GM23338 (cell line): ENCODE measurements around the gene OR2L13. TPM values are rescaled to one million over a fixed set of nuclear protein-coding genes. Genes with fewer than 3 reads are reported as not detected.

Experiments used
- ATAC-seq: fragments of 200-7000 bp; cut with Tn5 transposase; 3 replicates; pipeline ENCODE4 v1.9.1; 2020
- DNase-seq: peaks from one replicate; pipeline ENCODE4 v3.0.0-alpha.2; 2015; ENCODE audit warnings: low spot score
- H2AFZ ChIP-seq: fragments of 200-600 bp; sonication (generic); 2 replicates; pipeline ENCODE4 v1.8.0; 2016; ENCODE audit warnings: antibody characterized with exemption, mild to moderate bottlenecking, moderate library complexity
- H3F3A ChIP-seq: fragments of 200-600 bp; sonication (generic); replicated peaks from 2 replicates; pipeline ENCODE4 v1.8.0; 2017; ENCODE audit warnings: antibody characterized with exemption, mixed run types, low read depth
- H3K27ac ChIP-seq: fragments of 200-600 bp; sonication (generic); 2 replicates; pipeline ENCODE4 v1.6.1; 2016; ENCODE audit warnings: low read depth
- H3K27me3 ChIP-seq: fragments of 200-600 bp; sonication (generic); 2 replicates; pipeline ENCODE4 v1.8.0; 2016; ENCODE audit warnings: mild to moderate bottlenecking, mixed run types, moderate library complexity; ENCODE audit not compliant: insufficient read depth
- H3K36me3 ChIP-seq: fragments of 200-600 bp; sonication (generic); 2 replicates; pipeline ENCODE4 v1.8.0; 2016; ENCODE audit warnings: mild to moderate bottlenecking; ENCODE audit not compliant: insufficient read depth
- H3K4me1 ChIP-seq: fragments of 200-600 bp; sonication (generic); 2 replicates; pipeline ENCODE4 v1.8.0; 2016; ENCODE audit warnings: mild to moderate bottlenecking, moderate library complexity; ENCODE audit not compliant: insufficient read depth
- H3K4me2 ChIP-seq: fragments of 200-600 bp; sonication (generic); 2 replicates; pipeline ENCODE4 v1.7.1; 2017; ENCODE audit warnings: mixed run types
- H3K4me3 ChIP-seq: fragments of 200-600 bp; sonication (generic); 2 replicates; pipeline ENCODE4 v1.6.1; 2016; ENCODE audit warnings: mixed run types
- H3K79me2 ChIP-seq: fragments of 200-600 bp; sonication (generic); replicated peaks from 2 replicates; pipeline ENCODE4 v1.8.0; 2017; ENCODE audit warnings: mild to moderate bottlenecking; ENCODE audit not compliant: insufficient read depth
- H3K9me2 ChIP-seq: fragments of 200-600 bp; sonication (generic); 2 replicates; pipeline ENCODE4 v1.8.0; 2017; ENCODE audit not compliant: insufficient read depth
- H4K20me1 ChIP-seq: fragments of 200-600 bp; sonication (generic); replicated peaks from 2 replicates; pipeline ENCODE4 v1.8.0; 2017; ENCODE audit warnings: mild to moderate bottlenecking; ENCODE audit not compliant: insufficient read depth
- H3K27ac Mint-ChIP-seq: 2 replicates; pipeline ENCODE4 v1.8.0; 2020; ENCODE audit warnings: inconsistent platforms, mild to moderate bottlenecking, moderate library complexity, mixed read lengths
- H3K27me3 Mint-ChIP-seq: 3 replicates; pipeline ENCODE4 v1.8.0; 2022; ENCODE audit warnings: low read depth, mild to moderate bottlenecking, moderate library complexity, mixed read lengths, inconsistent platforms; ENCODE audit not compliant: insufficient read depth, poor library complexity
- H3K36me3 Mint-ChIP-seq: 3 replicates; pipeline ENCODE4 v1.8.0; 2021; ENCODE audit warnings: low read depth, mild to moderate bottlenecking, inconsistent platforms, moderate library complexity, mixed read lengths
- H3K4me1 Mint-ChIP-seq: 3 replicates; pipeline ENCODE4 v1.8.0; 2020; ENCODE audit warnings: mild to moderate bottlenecking, inconsistent platforms, mixed read lengths
- H3K4me3 Mint-ChIP-seq: 3 replicates; pipeline ENCODE4 v1.8.0; 2021; ENCODE audit warnings: moderate library complexity, mild to moderate bottlenecking, inconsistent platforms, mixed read lengths
- H3K9me3 Mint-ChIP-seq: 3 replicates; pipeline ENCODE4 v1.8.0; 2020; ENCODE audit warnings: moderate library complexity, mild to moderate bottlenecking, inconsistent platforms, mixed read lengths
- CREB1 ChIP-seq: fragments of 250-450 bp; sonication (Bioruptor Pico); IDR thresholded peaks from 2 replicates; pipeline ENCODE4 v1.5.0; 2020; ENCODE audit warnings: low read depth, mild to moderate bottlenecking, moderate library complexity
- CTCF ChIP-seq, 2 experiments: fragments of 200-600 bp in 1 of 2; sonication (generic) in 1 of 2; conservative IDR thresholded peaks; 2 replicates each; pipeline versions ENCODE4 v1.5.1 to v1.6.1; 2016 to 2017; ENCODE audit warnings: antibody characterized with exemption in 2 of 2, low read depth in 2 of 2, mild to moderate bottlenecking in 2 of 2, moderate library complexity in 1 of 2
- EZH2phosphoT487 ChIP-seq: fragments of 200-600 bp; sonication (generic); IDR thresholded peaks from one replicate; pipeline ENCODE4 v1.8.1; 2018; ENCODE audit warnings: antibody characterized with exemption; ENCODE audit not compliant: unreplicated experiment
- JUNB ChIP-seq: IDR thresholded peaks from one replicate; pipeline ENCODE4 v1.6.1; 2016; ENCODE audit warnings: antibody characterized with exemption; ENCODE audit not compliant: unreplicated experiment
- NANOG ChIP-seq: IDR thresholded peaks from 2 replicates; pipeline ENCODE4 v1.6.1; 2016; ENCODE audit warnings: antibody characterized with exemption, borderline replicate concordance
- POLR2AphosphoS5 ChIP-seq: IDR thresholded peaks from 2 replicates; pipeline ENCODE4 v1.6.1; 2016; ENCODE audit warnings: antibody characterized with exemption, low read depth
- STAT1 ChIP-seq: IDR thresholded peaks from one replicate; pipeline ENCODE4 v1.6.1; 2016; ENCODE audit warnings: antibody characterized with exemption; ENCODE audit not compliant: unreplicated experiment
- ZNF114 ChIP-seq: fragments of 250-450 bp; sonication (Bioruptor Pico); IDR thresholded peaks from 2 replicates; pipeline ENCODE4 v1.5.0; 2020; ENCODE audit warnings: mild to moderate bottlenecking, moderate library complexity
- ZNF331 ChIP-seq: fragments of 250-450 bp; sonication (Bioruptor Pico); IDR thresholded peaks from 2 replicates; pipeline ENCODE4 v1.5.0; 2020; ENCODE audit warnings: low read depth, mild to moderate bottlenecking, moderate library complexity
- polyA plus RNA-seq: library from polyadenylated mRNA; unstranded; fragments of >200 nt; fragmentation: Nextera tagmentation; extraction: Ambion mirVana; gene quantifications from 2 replicates; pipeline ENCODE4 v1.2.1, GENCODE V29; 2016
- total RNA-seq: library from RNA; depleted of rRNA; stranded (reverse); fragments of >200 nt; shearing (Covaris generic); gene quantifications from 2 replicates; pipeline ENCODE4 v1.2.3, GENCODE V29; 2014
- TF ChIP-seq, protein P1 (sequence below): IDR thresholded peaks from 2 replicates; pipeline ENCODE4 v1.6.1; 2016; ENCODE audit warnings: antibody characterized with exemption
- TF ChIP-seq, protein P2 (sequence below): IDR thresholded peaks from one replicate; pipeline ENCODE4 v1.6.1; 2018; ENCODE audit warnings: antibody characterized with exemption; ENCODE audit not compliant: unreplicated experiment

OR2L13 gene
- total and polyA plus RNA-seq, 2 experiments from 2014 or later, result not detected

DNA sequence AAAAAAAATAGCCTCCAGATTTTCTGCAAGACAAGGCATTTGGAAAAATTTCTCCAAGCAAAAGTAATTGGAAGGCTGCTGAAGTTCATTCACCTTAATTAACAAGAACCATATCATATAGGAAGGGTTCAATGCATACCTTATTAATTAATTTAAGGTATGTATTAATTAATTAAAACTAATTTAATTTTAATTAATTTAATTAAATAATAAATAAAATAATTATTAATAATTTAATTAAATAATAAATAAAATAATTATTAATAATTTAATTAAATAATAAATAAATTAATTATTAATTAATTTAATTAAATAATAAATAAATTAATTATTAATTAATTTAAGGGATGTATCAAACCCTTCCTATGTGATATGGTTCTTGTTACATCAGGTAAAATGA, 7.9 kb downstream of the OR2L13 start:
- H3K36me3 Mint-ChIP-seq, result peaks cover 21% of the 10 kb centered on the region; the same call in 2 of the 3 replicates

More for the DNA sequence above, 7.9 kb downstream of the OR2L13 start:
- H3K4me1 ChIP-seq, result no peaks in the 10 kb centered on the region
- H3F3A ChIP-seq, result no peaks in the 10 kb centered on the region
- H3K79me2 ChIP-seq, result no peaks in the 10 kb centered on the region
- H3K4me1 Mint-ChIP-seq, result no peaks in the 10 kb centered on the region
- no peaks in the 10 kb centered on the region for H4K20me1 ChIP-seq
- H3K27me3 Mint-ChIP-seq, result peaks cover 5% of the 10 kb centered on the region
- no peak overlapping the region for H3K27ac ChIP-seq
- H3K4me3 ChIP-seq, result no peak overlapping the region
- H3K27ac Mint-ChIP-seq, result no peak overlapping the region
- no peak overlapping the region for H2AFZ ChIP-seq
- no peaks in the 10 kb centered on the region for H3K36me3 ChIP-seq
- H3K9me3 Mint-ChIP-seq, result peaks cover 92% of the 10 kb centered on the region
- DNase-seq, result no peak
- no peaks in the 10 kb centered on the region for H3K27me3 ChIP-seq
- ATAC-seq, result no peak
- H3K4me3 Mint-ChIP-seq, result no peak overlapping the region
- H3K9me2 ChIP-seq, result no peaks in the 10 kb centered on the region
- no peak overlapping the region for H3K4me2 ChIP-seq
- no peak for TF ChIP-seq NANOG
- TF ChIP-seq EZH2phosphoT487, result no peak
- no peak for TF ChIP-seq JUNB
- TF ChIP-seq POLR2AphosphoS5, result no peak
- TF ChIP-seq, protein P1, sequence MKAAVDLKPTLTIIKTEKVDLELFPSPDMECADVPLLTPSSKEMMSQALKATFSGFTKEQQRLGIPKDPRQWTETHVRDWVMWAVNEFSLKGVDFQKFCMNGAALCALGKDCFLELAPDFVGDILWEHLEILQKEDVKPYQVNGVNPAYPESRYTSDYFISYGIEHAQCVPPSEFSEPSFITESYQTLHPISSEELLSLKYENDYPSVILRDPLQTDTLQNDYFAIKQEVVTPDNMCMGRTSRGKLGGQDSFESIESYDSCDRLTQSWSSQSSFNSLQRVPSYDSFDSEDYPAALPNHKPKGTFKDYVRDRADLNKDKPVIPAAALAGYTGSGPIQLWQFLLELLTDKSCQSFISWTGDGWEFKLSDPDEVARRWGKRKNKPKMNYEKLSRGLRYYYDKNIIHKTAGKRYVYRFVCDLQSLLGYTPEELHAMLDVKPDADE, result no peak
- TF ChIP-seq ZNF114 (CRISPR knock-in tag), result no peak
- TF ChIP-seq, protein P2, sequence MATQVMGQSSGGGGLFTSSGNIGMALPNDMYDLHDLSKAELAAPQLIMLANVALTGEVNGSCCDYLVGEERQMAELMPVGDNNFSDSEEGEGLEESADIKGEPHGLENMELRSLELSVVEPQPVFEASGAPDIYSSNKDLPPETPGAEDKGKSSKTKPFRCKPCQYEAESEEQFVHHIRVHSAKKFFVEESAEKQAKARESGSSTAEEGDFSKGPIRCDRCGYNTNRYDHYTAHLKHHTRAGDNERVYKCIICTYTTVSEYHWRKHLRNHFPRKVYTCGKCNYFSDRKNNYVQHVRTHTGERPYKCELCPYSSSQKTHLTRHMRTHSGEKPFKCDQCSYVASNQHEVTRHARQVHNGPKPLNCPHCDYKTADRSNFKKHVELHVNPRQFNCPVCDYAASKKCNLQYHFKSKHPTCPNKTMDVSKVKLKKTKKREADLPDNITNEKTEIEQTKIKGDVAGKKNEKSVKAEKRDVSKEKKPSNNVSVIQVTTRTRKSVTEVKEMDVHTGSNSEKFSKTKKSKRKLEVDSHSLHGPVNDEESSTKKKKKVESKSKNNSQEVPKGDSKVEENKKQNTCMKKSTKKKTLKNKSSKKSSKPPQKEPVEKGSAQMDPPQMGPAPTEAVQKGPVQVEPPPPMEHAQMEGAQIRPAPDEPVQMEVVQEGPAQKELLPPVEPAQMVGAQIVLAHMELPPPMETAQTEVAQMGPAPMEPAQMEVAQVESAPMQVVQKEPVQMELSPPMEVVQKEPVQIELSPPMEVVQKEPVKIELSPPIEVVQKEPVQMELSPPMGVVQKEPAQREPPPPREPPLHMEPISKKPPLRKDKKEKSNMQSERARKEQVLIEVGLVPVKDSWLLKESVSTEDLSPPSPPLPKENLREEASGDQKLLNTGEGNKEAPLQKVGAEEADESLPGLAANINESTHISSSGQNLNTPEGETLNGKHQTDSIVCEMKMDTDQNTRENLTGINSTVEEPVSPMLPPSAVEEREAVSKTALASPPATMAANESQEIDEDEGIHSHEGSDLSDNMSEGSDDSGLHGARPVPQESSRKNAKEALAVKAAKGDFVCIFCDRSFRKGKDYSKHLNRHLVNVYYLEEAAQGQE, result no peak
- TF ChIP-seq CTCF (conservative IDR thresholded peaks at IDR 0.05; ENCODE audit: low read depth in 2 of 2), result no peak
- TF ChIP-seq ZNF331 (CRISPR knock-in tag), result no peak
- TF ChIP-seq CREB1, result no peak
- TF ChIP-seq STAT1, result no peak
